Subcutaneous adipose tissue (tissue), 4 donors: Measurements from ENCODE around the gene SLCO4A1. TPM values are rescaled to one million over a fixed set of nuclear protein-coding genes. Genes with fewer than 3 reads are reported as not detected.

Source experiments
- total RNA-seq, 4 donors: library from RNA; depleted of rRNA; stranded (reverse); fragments of >200 nt; gene quantifications; one replicate each; pipeline ENCODE4 v1.1.0, GENCODE V29; 2016
- TF ChIP-seq, protein P1 (sequence below): fragments of 450-650 bp; IDR thresholded peaks from one replicate; pipeline ENCODE4 v1.5.1; 2016; ENCODE audit warnings: low read depth, mild to moderate bottlenecking, control low read depth, antibody characterized with exemption, moderate library complexity

SLCO4A1 gene
- total RNA-seq, 4 donors from 2014 or later: 9.0 to 38.5 (median 28.3) TPM

DNA sequence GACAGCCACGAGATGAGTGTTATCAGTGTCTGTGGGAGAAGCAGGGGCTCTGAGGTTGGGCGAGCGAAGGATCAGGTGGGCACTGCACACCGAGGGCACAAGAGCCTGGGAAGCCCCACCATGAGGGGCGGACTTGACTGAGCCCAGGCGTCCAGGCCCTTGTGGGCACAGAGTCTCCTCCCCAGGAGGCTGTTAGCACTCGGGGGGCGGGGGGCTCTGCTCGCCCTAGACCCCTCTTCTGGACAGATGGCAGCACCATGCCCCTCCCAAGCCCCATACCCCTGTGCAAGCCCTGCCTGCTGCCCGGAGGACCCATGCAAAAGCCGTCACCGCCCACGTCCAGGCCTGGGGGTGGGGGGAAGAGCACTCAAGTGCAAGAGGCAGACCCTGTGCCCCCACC is 21.7 kb upstream of the SLCO4A1 start:
- TF ChIP-seq, protein P1, sequence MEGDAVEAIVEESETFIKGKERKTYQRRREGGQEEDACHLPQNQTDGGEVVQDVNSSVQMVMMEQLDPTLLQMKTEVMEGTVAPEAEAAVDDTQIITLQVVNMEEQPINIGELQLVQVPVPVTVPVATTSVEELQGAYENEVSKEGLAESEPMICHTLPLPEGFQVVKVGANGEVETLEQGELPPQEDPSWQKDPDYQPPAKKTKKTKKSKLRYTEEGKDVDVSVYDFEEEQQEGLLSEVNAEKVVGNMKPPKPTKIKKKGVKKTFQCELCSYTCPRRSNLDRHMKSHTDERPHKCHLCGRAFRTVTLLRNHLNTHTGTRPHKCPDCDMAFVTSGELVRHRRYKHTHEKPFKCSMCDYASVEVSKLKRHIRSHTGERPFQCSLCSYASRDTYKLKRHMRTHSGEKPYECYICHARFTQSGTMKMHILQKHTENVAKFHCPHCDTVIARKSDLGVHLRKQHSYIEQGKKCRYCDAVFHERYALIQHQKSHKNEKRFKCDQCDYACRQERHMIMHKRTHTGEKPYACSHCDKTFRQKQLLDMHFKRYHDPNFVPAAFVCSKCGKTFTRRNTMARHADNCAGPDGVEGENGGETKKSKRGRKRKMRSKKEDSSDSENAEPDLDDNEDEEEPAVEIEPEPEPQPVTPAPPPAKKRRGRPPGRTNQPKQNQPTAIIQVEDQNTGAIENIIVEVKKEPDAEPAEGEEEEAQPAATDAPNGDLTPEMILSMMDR: no peak

DNA sequence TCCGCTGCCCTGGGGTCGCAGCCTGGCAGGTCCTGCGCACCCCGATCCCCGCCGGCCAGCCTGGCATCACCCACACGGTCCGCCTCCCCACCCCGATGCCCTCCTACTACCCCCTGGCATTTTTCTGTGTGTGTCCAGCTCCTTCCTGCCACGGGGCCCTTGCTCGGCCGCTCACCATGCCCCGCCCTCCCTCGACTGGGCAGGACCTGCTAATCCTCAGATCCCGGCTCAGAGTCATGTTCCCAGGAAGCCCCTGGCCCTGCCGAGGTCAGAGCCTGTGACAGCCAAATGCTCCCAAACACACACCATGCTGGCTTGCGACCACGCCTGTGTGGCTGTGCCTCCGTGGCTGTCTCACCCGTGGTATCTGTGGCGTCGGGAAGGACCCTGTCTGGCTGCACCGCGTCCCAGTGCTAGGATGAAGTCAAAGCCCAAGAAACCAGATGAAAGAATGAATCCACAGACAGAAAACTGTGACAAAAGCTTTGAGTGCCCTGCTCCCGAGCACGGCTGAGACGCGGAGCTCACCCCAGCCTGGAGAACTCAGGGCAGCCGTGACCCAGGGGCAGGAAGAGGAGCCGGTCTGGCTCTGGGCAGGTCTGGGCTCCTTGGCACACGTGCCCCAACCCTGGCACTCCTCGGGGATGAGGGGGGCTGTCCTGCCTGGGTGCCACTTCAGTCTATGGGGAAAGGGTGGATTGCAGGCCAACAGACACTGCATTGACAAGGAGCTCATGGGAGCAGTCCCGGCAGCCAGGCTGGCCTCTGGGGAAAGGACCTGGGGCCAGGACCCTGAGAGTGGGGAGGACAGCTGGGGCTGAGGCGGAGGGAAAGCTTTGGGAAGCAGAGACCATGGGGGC is 20.8 kb upstream of the SLCO4A1 start:
- TF ChIP-seq, protein P1: no peak

DNA sequence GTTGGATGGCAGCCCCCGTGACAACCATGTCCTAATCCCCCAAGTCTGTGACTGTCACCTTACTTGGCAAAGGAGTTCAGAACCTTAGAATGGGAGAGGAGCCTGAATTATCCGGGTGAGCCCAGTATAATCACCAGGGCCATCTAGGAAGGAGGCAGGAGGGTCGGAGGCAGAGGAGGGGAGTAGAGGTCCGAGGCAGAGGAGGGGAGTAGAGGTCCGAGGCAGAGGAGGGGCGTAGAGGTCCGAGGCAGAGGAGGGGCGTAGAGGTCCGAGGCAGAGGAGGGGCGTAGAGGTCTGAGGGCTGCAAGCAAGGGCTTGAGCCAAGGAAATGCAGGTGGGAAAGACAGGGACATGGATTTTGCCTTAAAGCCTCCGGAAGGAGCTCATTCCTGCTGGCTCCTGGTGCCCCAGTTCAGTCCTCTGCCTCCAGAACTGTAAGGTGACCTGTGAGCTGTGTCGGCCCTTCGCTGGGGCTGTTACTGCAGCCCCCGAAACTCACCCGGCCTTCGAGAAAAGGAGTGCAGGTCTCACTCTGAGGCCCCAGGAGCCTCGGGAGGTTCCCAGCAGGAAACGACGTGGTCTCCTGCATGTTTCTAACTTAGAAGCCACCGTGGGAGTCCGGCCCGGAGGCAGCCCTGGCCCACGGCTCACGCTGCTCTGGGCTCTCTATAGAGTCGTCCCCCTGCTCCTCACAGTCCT is 20.0 kb upstream of the SLCO4A1 start:
- TF ChIP-seq, protein P1: no peak

DNA sequence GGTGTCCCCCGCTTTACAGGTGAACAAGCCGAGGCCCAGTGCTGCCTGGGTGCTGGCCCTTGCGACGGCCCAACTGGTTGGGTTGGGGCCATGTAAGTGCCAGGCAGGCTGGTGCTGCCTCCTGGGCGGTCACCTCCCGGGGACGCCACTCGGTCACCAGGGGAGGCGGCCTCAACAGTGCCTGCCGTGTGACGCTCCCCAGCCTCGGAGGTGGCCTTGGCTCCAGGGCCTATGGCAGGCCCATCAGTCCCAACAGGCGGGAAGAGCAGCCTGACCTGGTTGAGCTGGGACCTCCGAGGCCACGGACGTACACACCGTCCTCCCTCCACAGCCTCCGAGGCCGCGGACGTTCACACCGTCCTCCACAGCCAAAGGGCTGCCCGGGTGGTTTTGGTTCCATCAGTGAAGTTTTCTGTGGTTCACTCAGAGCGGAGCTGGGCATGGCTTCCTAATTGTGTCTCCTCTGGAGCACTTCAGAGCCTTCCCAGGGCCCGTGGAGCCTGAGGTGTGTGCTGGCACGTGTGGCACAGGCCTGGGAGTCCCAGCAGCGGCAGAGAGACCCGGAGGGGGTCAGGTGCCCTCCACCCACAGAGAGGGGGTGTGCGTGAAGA is 19.3 kb upstream of the SLCO4A1 start:
- TF ChIP-seq, protein P1: no peak

DNA sequence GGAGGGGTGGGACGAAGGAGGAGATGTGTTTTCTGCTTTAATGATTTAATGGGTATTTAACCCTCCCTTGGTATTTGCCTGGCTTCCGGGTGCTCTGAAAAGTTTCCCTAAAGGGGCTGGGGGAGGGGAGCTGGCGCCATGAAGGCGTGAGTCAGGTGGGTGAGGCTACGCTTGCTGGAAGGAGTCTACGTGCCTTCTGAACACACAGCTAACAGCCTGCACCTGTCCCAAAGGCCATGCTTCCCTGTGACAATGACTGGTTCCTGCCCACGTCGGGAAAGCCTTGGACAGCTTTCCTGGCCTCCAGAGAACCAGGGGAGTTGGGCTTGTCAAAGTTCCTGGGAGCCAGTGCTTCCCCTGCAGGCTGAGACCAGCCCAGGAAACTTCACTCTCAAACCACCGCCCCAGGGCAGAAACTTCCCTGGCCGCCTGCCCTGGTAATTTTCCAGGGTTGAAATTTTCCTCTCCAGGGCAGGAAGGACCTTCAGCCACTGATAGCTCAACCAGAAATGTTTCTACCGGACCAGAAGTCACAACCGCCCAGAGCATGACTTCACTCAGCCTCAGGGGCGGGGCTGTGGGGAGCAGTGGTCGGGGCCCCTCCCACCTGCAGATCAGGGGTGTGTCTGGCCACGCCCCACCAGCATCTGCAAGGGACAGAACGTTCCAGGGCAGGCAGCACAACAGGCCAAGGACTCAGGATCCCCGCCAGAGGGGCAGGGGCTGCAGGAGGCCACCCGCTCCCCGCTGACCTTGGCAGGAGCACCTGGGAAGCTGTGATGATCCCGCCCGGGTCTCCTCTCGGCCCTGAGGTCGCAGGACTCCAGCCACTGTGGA is 18.6 kb upstream of the SLCO4A1 start:
- TF ChIP-seq, protein P1: no peak

DNA sequence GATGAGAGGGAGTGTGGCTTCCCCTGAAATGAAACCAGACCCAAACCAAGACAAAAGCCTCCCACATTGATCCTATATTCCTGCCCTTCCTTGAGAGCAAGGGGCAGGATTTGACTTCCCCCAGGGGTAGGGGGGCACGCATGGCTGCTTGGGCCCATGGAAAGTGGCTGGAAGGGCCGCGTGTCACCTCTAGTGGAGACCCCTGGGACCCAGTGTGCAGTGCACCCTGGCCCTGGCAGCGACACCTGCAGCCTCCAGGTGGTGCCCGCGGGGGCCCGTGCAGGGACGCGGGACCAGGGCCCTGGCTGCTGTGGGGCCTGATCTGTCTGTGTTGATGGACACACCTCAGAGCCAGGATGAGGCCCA is 18.0 kb upstream of the SLCO4A1 start:
- TF ChIP-seq, protein P1: no peak
